ENCODE results near the gene ATG16L2. TPM values are rescaled to one million over a fixed set of nuclear protein-coding genes. Genes with fewer than 3 reads are reported as not detected.
A peak's percentile ranks its signal among the peaks of the same experiment; 100 is the strongest.

The ATG16L2 gene
- total and polyA plus RNA-seq, 2 donors (not counting 1 experiment from before 2014, with no cell fraction given), result 212 to 350 TPM

DNA sequence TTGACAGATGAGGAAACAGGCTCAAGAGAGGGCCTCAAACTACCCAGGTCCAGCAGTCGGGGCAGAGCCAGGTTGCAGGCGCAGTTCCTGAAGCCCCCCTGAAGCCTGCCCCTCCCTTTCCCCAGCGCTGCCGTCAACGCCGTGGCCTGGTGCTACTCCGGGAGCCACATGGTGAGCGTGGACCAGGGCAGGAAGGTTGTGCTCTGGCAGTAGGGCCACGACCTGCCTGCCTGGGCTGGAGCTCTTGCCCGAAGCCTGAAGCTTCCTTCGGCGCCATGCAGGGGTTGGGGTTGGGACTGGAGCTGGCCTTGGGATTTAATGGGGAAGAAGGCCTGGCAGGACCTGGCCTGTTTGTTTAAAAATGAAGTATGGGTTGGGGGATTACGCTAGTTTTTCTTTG, 15.0 kb downstream of the ATG16L2 start:
- peaks cover 0 to 67% of the 10 kb centered on the region in 2 experiments for H3K36me3 ChIP-seq (replicated peaks in 1 of 2; ENCODE audit: control extremely low read depth in 1 of 2, control insufficient read depth in 1 of 2, extremely low read depth in 1 of 2, insufficient read depth in 2 of 2, low read length in 1 of 2)
- peak overlapping the region in 1 of 2 donors; percentile 17 for H3K27ac ChIP-seq (ENCODE audit: low read length in 2 of 2)
- WGBS (ENCODE audit: insufficient coverage), result 94% methylated on average over 11 of the region's 13 CpGs
- no peaks in the 10 kb centered on the region for H3K79me2 ChIP-seq (ENCODE audit: control insufficient read depth, insufficient read depth, low read length)
- peaks cover 27% of the 10 kb centered on the region for H4K20me1 ChIP-seq (ENCODE audit: control insufficient read depth, insufficient read depth, low read length, poor library complexity, severe bottlenecking)
- ATAC-seq (ENCODE audit: low read depth) (no peak), DNase-seq (no peak)
- intact Hi-C loops (cut with micrococcal nuclease), result no loop called here
- ChIA-PET POLR2A (interaction anchor here (0.6 to 2.5 kb wide), 2 partner anchors 13 to 88 kb away, joined by 3 to 6 read pairs; no protein-coding TSS in a partner anchor), CTCF (interaction anchor here (1.3 to 9.3 kb wide), 5 partner anchors 18 to 356 kb away, joined by 5 to 126 read pairs (median 8); no protein-coding TSS in a partner anchor)
- no peak overlapping the region for H3K4me3 Mint-ChIP-seq
- peak overlapping the region; percentile 82 for H3K27ac Mint-ChIP-seq
- H3K4me1 Mint-ChIP-seq, result peaks cover 35% of the 10 kb centered on the region
- H3K27me3 Mint-ChIP-seq, result no peaks in the 10 kb centered on the region
- no peaks in the 10 kb centered on the region for H3K9me3 ChIP-seq (ENCODE audit: control extremely low read depth in 1 of 3, control insufficient read depth in 2 of 3, insufficient read depth in 1 of 3, low read length in 2 of 3)
- H2AFZ ChIP-seq (ENCODE audit: insufficient read depth, low read depth, low read length, poor library complexity, severe bottlenecking), result no peak overlapping the region
- no peak overlapping the region for H3K9ac ChIP-seq (ENCODE audit: low read length)
- H3K9me3 Mint-ChIP-seq (ENCODE audit: insufficient read depth), result no peaks in the 10 kb centered on the region
- H3K4me2 ChIP-seq (replicated peaks; ENCODE audit: low read depth, low read length, poor library complexity, severe bottlenecking), result no peak overlapping the region
- TF ChIP-seq, protein P1, sequence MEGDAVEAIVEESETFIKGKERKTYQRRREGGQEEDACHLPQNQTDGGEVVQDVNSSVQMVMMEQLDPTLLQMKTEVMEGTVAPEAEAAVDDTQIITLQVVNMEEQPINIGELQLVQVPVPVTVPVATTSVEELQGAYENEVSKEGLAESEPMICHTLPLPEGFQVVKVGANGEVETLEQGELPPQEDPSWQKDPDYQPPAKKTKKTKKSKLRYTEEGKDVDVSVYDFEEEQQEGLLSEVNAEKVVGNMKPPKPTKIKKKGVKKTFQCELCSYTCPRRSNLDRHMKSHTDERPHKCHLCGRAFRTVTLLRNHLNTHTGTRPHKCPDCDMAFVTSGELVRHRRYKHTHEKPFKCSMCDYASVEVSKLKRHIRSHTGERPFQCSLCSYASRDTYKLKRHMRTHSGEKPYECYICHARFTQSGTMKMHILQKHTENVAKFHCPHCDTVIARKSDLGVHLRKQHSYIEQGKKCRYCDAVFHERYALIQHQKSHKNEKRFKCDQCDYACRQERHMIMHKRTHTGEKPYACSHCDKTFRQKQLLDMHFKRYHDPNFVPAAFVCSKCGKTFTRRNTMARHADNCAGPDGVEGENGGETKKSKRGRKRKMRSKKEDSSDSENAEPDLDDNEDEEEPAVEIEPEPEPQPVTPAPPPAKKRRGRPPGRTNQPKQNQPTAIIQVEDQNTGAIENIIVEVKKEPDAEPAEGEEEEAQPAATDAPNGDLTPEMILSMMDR (IDR thresholded peaks at IDR 0.05), result no peak
- TF ChIP-seq EZH2 (IDR thresholded peaks at IDR 0.05; ENCODE audit: borderline replicate concordance, insufficient read depth, low read depth, low read length, poor library complexity, severe bottlenecking), result no peak
- H3K27me3 ChIP-seq (replicated peaks in 1 of 4; ENCODE audit: control extremely low read depth in 1 of 4, control insufficient read depth in 3 of 4, insufficient read depth in 4 of 4, low read length in 3 of 4), result no peaks in the 10 kb centered on the region
- peaks cover 0 to 14% of the 10 kb centered on the region in 2 donors for H3K4me1 ChIP-seq (ENCODE audit: control insufficient read depth in 2 of 2, insufficient read depth in 2 of 2, low read length in 2 of 2)
- no peak overlapping the region for H3K4me3 ChIP-seq (ENCODE audit: control extremely low read depth in 1 of 5, extremely low read depth in 1 of 5, insufficient read depth in 1 of 5, low read depth in 2 of 5, low read length in 4 of 5)

DNA sequence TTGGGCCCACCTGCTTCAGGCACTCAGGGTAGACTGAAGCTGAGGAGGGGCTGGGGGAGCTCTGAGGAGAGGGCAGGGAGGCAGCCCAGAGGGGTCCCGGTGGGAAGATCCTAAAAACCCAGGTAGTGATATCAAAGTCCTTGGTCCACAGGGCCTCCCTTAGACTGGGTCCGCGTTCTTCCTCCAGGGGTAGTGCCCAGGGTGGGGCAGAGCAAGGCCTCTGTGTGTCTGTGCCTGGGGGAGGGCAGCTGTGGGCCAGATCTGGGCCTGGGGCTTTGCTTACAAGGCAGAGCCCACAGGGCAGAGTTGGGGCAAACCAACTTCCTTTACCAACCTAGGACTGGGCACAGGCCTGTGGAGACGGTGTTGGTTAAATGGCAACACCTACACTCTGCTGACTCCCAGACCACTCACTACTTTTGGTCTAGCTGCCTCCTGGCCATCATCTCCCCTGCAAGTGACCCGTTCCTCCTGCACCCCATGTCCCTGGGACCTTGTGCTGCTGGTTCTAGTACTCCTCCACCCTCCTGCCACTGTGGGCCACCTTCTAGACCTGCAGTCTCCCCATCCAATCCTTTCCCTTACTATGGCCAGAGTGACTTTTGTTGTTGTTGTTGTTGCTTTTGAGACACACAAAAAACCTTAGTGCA, 15.8 kb downstream of the ATG16L2 start:
- 95% methylated on average over 3 of the region's 5 CpGs for WGBS (ENCODE audit: insufficient coverage)
- H3K4me3 Mint-ChIP-seq, result no peak overlapping the region

More for the DNA sequence above, 15.8 kb downstream of the ATG16L2 start:
- H3K4me2 ChIP-seq (replicated peaks; ENCODE audit: low read depth, low read length, poor library complexity, severe bottlenecking), result no peak overlapping the region
- no peak for ATAC-seq (ENCODE audit: low read depth)
- H3K4me1 Mint-ChIP-seq, result peaks cover 29% of the 10 kb centered on the region
- H2AFZ ChIP-seq (ENCODE audit: insufficient read depth, low read depth, low read length, poor library complexity, severe bottlenecking), result no peak overlapping the region
- H3K27me3 Mint-ChIP-seq, result no peaks in the 10 kb centered on the region
- peaks cover 27% of the 10 kb centered on the region for H4K20me1 ChIP-seq (ENCODE audit: control insufficient read depth, insufficient read depth, low read length, poor library complexity, severe bottlenecking)
- H3K27ac Mint-ChIP-seq, result peak overlapping the region; percentile 82
- peaks cover 0 to 14% of the 10 kb centered on the region in 2 donors for H3K4me1 ChIP-seq (ENCODE audit: control insufficient read depth in 2 of 2, insufficient read depth in 2 of 2, low read length in 2 of 2)
- intact Hi-C loops (cut with micrococcal nuclease), result no loop called here
- H3K9ac ChIP-seq (ENCODE audit: low read length), result no peak overlapping the region
- H3K79me2 ChIP-seq (ENCODE audit: control insufficient read depth, insufficient read depth, low read length), result no peaks in the 10 kb centered on the region
- ChIA-PET POLR2A (interaction anchor here (0.6 to 2.5 kb wide), 2 partner anchors 14 to 87 kb away, joined by 3 to 6 read pairs; no protein-coding TSS in a partner anchor), CTCF (interaction anchor here (0.8 to 9.3 kb wide), 6 partner anchors 10 to 413 kb away, joined by 4 to 126 read pairs (median 14); no protein-coding TSS in a partner anchor)
- H3K9me3 ChIP-seq (ENCODE audit: control extremely low read depth in 1 of 3, control insufficient read depth in 2 of 3, insufficient read depth in 1 of 3, low read length in 2 of 3), result no peaks in the 10 kb centered on the region
- H3K27ac ChIP-seq (ENCODE audit: low read length in 2 of 2), result peak overlapping the region in 1 of 2 donors; percentile 17
- H3K4me3 ChIP-seq (ENCODE audit: control extremely low read depth in 1 of 5, extremely low read depth in 1 of 5, insufficient read depth in 1 of 5, low read depth in 2 of 5, low read length in 4 of 5), result no peak overlapping the region
- no peaks in the 10 kb centered on the region for H3K27me3 ChIP-seq (replicated peaks in 1 of 4; ENCODE audit: control extremely low read depth in 1 of 4, control insufficient read depth in 3 of 4, insufficient read depth in 4 of 4, low read length in 3 of 4)
- DNase-seq, result no peak
- no peaks in the 10 kb centered on the region for H3K9me3 Mint-ChIP-seq (ENCODE audit: insufficient read depth)
- peaks cover 0 to 70% of the 10 kb centered on the region in 2 experiments for H3K36me3 ChIP-seq (replicated peaks in 1 of 2; ENCODE audit: control extremely low read depth in 1 of 2, control insufficient read depth in 1 of 2, extremely low read depth in 1 of 2, insufficient read depth in 2 of 2, low read length in 1 of 2)
- TF ChIP-seq, protein P1 (IDR thresholded peaks at IDR 0.05), result no peak
- no peak for TF ChIP-seq EZH2 (IDR thresholded peaks at IDR 0.05; ENCODE audit: borderline replicate concordance, insufficient read depth, low read depth, low read length, poor library complexity, severe bottlenecking)
